ENCODE results near the gene DOCK10.

DOCK10 gene

GRCh38 chr2:224780106-224780505 lies 262.2 kb downstream of the DOCK10 start:
- no peak overlapping the region for H3K4me3 ChIP-seq (replicated peaks in 1 of 2; ENCODE audit: low read depth in 2 of 2, low read length in 2 of 2)
- DNase-seq (ENCODE audit: low read depth in 2 of 2) = no peak
- TF ChIP-seq CTCF (IDR thresholded peaks at IDR 0.05; ENCODE audit: low read depth, low read length) = no peak

- peak; percentile 80 to 81 for DNase-seq (ENCODE audit: low read depth in 2 of 2)
- H3K4me3 ChIP-seq (replicated peaks in 1 of 2; ENCODE audit: low read depth in 2 of 2, low read length in 2 of 2) = no peak overlapping the region
- TF ChIP-seq CTCF (IDR thresholded peaks at IDR 0.05; ENCODE audit: low read depth, low read length) = peak; percentile 63
Observed at GRCh38 chr2:224778474-224778877, 263.8 kb downstream of the DOCK10 start.

- DNase-seq (ENCODE audit: low read depth in 2 of 2) = peak in 1 of 2 donors; percentile 41
- no peak overlapping the region for H3K4me3 ChIP-seq (replicated peaks in 1 of 2; ENCODE audit: low read depth in 2 of 2, low read length in 2 of 2)
- TF ChIP-seq CTCF (IDR thresholded peaks at IDR 0.05; ENCODE audit: low read depth, low read length) = no peak
Observed at GRCh38 chr2:224777559-224777930, 264.7 kb downstream of the DOCK10 start.

- H3K4me3 ChIP-seq (replicated peaks in 1 of 2; ENCODE audit: low read depth in 2 of 2, low read length in 2 of 2) = no peak overlapping the region
- no peak for TF ChIP-seq CTCF (IDR thresholded peaks at IDR 0.05; ENCODE audit: low read depth, low read length)
- no peak for DNase-seq (ENCODE audit: low read depth in 2 of 2)
Observed at GRCh38 chr2:224776795-224777558, 265.3 kb downstream of the DOCK10 start.

- H3K4me3 ChIP-seq (replicated peaks in 1 of 2; ENCODE audit: low read depth in 2 of 2, low read length in 2 of 2) = no peak overlapping the region
- no peak for DNase-seq (ENCODE audit: low read depth in 2 of 2)
- TF ChIP-seq CTCF (IDR thresholded peaks at IDR 0.05; ENCODE audit: low read depth, low read length) = no peak
Observed at GRCh38 chr2:224775647-224776046, 266.6 kb downstream of the DOCK10 start.

- DNase-seq (ENCODE audit: low read depth in 2 of 2) = no peak
- no peak overlapping the region for H3K4me3 ChIP-seq (replicated peaks in 1 of 2; ENCODE audit: low read depth in 2 of 2, low read length in 2 of 2)
- no peak for TF ChIP-seq CTCF (IDR thresholded peaks at IDR 0.05; ENCODE audit: low read depth, low read length)
Observed at GRCh38 chr2:224774735-224775134, 267.5 kb downstream of the DOCK10 start.

GRCh38 chr2:224772494-224772893 lies 269.8 kb downstream of the DOCK10 start:
- DNase-seq (ENCODE audit: low read depth in 2 of 2) = no peak
- no peak for TF ChIP-seq CTCF (IDR thresholded peaks at IDR 0.05; ENCODE audit: low read depth, low read length)
- no peak overlapping the region for H3K4me3 ChIP-seq (replicated peaks in 1 of 2; ENCODE audit: low read depth in 2 of 2, low read length in 2 of 2)

Data from cardiac fibroblast (primary cell).